Stimulated activated naive CD4-positive, alpha-beta T cell (primary cell): ENCODE data around the gene TMED8.
"Not testable (repeated sequence)": the region's sequence is repeated elsewhere in the genome, so short reads cannot be mapped to it uniquely, and the experiment has no call there.

ENCODE experiments used
- DNase-seq, 6 experiments: peaks; one replicate each; lab custom pipeline; 2025; lab: John Stamatoyannopoulos, UW

The TMED8 gene

GRCh38 chr14:77364146-77364545 lies 12.7 kb downstream of the TMED8 start:
- no peak for DNase-seq

GRCh38 chr14:77359626-77360025 lies 17.3 kb downstream of the TMED8 start:
- no peak for DNase-seq

GRCh38 chr14:77356899-77357298 lies 20.0 kb downstream of the TMED8 start:
- no peak for DNase-seq

- no peak for DNase-seq
Observed at GRCh38 chr14:77355811-77356210, 21.1 kb downstream of the TMED8 start.

- no peak for DNase-seq
Observed at GRCh38 chr14:77353469-77354141, 23.3 kb downstream of the TMED8 start.

GRCh38 chr14:77347751-77348150 lies 29.1 kb downstream of the TMED8 start:
- no peak for DNase-seq

GRCh38 chr14:77346495-77346894 lies 30.4 kb downstream of the TMED8 start:
- DNase-seq: no peak

- DNase-seq: no peak
Observed at GRCh38 chr14:77344377-77344996, 32.4 kb downstream of the TMED8 start.

- no peak for DNase-seq
Observed at GRCh38 chr14:77343662-77344061, 33.2 kb downstream of the TMED8 start.

GRCh38 chr14:77342726-77343397 lies 34.0 kb downstream of the TMED8 start:
- DNase-seq: no peak

- no peak for DNase-seq
Observed at GRCh38 chr14:77340389-77340788, 36.5 kb downstream of the TMED8 start.

GRCh38 chr14:77339407-77339806 lies 37.5 kb downstream of the TMED8 start:
- DNase-seq: no peak

GRCh38 chr14:77338302-77338701 lies 38.6 kb downstream of the TMED8 start:
- no peak for DNase-seq

- DNase-seq: no peak
Observed at GRCh38 chr14:77337880-77338279, 39.0 kb downstream of the TMED8 start.

- DNase-seq: not testable (repeated sequence)
Observed at GRCh38 chr14:77337255-77337654, 39.6 kb downstream of the TMED8 start.

- no peak for DNase-seq
Observed at GRCh38 chr14:77335576-77335975, 41.3 kb downstream of the TMED8 start.

GRCh38 chr14:77329872-77330271 lies 47.0 kb downstream of the TMED8 start:
- DNase-seq: no peak

- no peak for DNase-seq
Observed at GRCh38 chr14:77327111-77327510, 49.8 kb downstream of the TMED8 start.

GRCh38 chr14:77325746-77326094 lies 51.2 kb downstream of the TMED8 start:
- DNase-seq: no peak

GRCh38 chr14:77324816-77325745 lies 51.8 kb downstream of the TMED8 start:
- DNase-seq: no peak

GRCh38 chr14:77324289-77324688 lies 52.6 kb downstream of the TMED8 start:
- DNase-seq: no peak

- no peak for DNase-seq
Observed at GRCh38 chr14:77323571-77323970, 53.3 kb downstream of the TMED8 start.
